ENCODE measurements around the gene UBLCP1.
A peak's percentile ranks its signal among the peaks of the same experiment; 100 is the strongest.
"Not testable (repeated sequence)": the region's sequence is repeated elsewhere in the genome, so short reads cannot be mapped to it uniquely, and the experiment has no call there.

The UBLCP1 gene

DNA sequence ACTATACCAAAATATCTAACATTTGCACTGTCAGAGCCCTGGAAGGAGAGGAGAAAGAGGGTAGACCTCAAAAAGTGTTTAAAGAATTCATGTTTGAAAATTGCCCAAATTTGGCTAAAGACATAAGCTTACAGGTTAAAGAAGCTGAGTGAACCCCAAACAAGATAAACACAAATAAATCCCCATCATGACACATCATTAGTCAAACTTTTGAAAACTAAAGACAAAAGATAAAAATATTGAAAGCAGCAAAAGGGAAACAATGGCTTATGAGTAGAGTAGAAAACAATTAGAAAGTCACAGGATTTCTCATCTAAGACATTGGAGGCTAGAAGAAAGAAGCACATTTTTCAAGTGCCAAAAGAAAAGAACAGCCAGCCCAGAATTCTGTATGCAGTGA lies 6.1 kb upstream of the UBLCP1 start:
- DNase-seq: no peak

DNA sequence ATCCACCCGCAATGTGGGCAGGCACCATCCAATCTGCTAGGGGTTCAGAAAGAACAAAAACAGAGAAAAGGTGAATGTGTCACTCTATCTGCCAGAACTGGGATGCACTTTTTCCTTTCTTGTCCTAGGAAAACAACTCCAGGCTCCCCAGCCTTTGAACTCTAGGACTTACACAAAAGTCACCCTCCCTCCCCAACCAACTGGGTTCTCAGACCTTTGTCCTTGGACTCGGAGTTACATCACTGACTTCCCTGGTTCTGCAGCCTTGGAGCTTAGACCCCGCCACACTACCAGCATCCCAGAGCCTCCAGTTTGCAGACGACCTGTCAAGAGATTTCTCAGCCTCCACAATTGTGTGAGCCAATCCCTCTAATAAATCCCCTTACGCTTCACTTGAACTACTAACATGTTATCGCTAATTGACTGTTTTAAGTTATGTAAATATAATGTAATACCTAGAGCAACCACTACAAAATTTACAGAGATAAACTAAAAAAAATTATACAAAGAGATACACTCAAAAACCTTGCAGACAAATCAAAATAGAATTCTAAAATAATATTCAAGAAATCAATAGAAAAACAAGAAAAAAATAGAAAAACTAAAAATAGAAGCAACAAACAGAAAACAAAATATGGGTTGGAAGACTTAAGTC lies 5.3 kb upstream of the UBLCP1 start:
- no peak for DNase-seq

DNA sequence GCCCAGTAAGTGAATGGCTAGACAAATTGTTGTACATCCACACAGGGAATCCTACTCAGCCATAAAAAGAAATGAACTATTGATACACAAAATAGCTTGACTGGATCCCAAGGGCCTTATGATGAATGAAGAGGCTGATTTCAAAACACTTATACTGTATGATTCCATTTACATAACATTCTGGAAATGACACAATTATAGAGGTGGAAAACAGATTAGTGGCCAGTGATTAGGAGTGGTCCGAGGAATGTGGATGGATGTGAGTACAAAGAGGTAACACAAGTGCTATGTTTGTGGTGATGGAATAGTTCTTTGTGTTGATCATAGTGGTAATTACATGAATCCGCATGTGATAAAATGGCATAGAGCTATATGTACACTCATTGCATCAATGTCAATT lies 4.7 kb upstream of the UBLCP1 start:
- no peak for DNase-seq

DNA sequence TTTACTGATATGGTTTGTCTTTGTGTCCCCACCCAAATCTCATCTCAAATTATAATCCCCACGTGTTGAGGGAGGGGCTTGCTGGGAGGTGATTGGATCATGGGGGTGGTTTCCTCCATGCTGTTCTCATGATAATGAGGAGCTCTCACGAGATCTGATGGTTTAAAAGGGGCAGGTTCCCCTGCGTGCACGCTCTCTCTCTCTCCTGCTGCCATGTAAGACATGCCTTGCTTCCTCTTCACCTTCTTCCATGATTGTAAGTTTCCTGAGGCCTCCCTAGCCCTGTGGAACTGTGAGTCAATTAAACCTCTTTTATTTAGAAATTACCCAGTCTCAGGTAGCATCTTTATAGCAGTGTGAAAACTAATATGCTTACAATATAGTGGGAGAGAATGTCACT lies 2.9 kb upstream of the UBLCP1 start:
- DNase-seq: not testable (repeated sequence)

DNA sequence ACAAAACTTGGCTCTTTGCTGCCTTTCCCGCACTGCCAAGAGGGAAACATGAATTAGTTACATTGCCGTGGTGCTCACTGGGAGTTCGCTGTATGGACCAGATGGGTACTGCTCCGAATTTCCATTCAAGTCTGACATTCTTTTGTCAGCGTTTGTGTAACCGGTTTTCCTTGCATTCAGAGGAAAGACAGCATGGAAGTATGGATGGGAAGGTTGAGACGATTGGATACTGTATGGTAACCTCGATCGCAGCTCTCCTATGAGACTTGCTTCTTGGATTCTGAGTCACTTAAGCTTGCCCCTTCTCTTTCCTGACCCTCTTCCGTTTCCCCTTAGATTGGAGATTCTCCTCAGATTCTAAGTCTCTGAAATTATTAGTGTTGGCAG lies 625 bp upstream of the UBLCP1 start:
- peak; percentile 11 to 19 for DNase-seq

DNA sequence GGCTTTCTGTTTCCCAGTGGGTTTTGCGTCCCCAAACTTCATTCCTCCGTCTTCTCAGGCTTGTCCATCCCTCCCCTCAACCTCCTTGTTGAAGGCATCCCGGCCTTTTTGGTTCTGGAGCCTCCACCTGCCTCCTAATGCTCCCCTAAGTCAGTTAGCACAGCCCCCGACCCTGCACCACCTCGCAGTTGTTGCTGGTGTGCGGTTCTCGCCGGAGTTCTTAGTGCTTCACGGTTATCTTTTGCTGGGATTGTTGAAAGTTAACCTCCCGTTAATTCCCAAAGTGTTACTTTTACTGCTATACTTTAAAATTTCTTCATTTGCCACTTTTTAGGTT lies 447 bp downstream of the UBLCP1 start:
- DNase-seq: no peak

DNA sequence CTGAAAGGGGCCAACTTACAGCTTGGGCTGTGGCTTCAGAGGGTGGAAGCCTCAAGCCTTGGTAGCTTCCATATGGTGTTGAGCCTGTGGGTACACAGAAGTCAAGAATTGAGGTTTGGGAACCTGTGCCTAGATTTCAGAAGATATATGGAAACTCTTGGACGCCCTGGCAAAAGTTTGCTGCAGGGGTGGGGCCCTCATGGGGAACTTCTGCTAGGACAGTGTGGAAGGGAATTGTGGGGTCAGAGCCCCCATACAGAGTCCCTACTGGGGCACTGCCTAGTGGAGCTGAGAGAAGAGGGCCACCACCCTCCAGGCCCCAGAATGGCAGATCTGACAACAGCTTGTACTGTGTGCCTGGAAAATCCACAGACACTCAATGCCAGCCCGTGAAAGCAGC lies 3.7 kb downstream of the UBLCP1 start:
- not testable (repeated sequence) for DNase-seq

DNA sequence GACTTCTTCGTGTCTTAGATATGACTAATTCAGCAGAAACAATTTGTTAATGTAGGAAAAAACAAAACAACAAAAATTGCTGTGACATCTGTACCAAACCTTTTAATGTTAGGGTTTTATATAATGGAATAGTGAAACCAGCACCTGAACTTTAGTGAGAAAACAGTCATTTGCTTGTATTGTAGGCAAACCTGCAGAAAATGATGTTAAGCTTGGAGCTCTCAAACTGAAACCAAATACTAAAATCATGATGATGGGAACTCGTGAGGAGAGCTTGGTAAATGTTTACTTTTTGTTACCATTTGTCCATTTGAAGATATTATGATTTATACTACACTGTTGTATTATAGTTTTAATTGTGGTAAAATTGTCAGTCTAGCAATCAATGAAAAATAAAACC lies 6.6 kb downstream of the UBLCP1 start:
- DNase-seq: no peak

DNA sequence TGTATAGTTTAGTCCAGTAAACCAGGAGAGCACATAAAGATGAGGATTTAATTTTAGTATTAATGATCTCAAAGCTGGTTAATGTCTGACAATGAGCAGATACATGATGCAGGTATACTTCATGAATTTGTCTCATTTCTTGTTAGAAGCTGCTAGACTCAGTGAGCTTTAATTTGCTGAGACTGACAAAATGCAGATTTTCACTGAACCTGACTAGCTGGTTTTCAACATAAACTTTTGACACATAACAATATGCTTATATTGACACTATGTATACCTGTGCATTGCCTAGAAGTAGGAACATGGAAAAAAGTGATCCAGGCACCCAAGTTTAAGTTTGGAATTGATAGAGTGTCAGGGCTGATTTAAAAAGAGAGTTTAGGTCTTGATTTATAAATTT lies 10.8 kb downstream of the UBLCP1 start:
- DNase-seq: no peak

DNA sequence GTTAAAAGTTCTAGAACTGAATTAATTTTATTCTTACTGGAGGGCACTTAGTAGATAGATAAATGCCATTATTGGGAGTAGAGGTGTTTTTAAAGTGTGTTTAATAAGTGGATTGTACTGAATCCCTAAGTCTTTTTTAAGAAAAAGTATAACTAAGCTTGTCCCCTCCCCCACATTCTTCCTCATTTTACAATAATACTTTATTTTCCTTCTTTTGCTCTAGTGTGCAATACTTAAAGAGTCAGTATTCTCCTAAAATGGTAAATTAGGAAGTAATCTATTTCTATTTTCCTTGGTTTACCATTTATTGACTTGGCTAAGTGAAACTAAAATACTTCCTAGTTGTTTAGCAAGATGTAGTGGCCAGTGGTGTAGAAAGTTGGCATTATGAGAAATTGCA lies 11.6 kb downstream of the UBLCP1 start:
- no peak for DNase-seq

DNA sequence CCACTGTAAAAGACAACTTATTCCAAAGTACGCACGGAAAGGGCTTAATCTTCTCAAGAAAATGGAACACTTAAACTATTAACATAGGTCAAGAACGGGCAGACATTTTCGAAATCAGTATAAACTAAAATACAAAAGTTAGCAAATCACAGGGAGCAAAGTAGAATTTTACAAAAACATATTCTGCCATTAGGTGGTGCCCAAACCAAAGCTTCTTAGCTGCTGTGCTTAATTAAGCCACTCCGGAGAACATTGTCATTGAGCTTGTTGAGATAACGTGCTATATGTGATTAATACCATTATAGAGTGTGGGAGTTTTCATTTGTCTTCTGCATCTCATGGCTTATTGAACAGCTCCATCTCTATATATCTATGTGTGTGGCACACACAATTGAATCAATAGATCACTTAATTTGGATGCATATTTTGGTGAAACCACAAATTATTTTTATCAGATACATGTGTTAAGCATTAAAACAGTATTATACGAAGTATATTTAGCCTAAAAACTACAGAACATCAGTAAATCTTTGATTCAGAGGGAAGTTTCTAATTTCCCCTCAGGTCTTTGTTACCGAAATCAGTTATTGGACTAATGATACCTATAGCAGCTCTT lies 23.4 kb downstream of the UBLCP1 start:
- peak in 1 of 2 experiments; percentile 9 for DNase-seq

DNA sequence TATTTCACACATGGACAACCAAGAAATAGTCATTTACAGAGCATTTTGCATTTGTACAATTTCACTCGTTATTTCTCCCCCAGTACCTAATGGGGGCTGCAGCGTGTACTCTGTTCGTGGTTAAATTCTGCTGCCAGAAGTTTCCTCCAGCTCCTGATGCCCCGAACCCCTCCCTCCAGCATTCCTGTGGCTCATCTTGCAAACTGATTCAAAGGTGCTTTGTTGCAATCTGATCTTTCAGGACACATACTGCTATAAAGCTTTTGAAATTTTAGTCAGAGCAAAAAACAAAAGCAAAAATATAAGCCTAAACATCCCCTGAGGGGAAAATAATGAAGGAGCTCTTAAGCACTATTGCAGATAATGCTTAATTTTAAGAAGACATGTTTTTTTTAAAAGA lies 27.7 kb downstream of the UBLCP1 start:
- no peak for DNase-seq

DNA sequence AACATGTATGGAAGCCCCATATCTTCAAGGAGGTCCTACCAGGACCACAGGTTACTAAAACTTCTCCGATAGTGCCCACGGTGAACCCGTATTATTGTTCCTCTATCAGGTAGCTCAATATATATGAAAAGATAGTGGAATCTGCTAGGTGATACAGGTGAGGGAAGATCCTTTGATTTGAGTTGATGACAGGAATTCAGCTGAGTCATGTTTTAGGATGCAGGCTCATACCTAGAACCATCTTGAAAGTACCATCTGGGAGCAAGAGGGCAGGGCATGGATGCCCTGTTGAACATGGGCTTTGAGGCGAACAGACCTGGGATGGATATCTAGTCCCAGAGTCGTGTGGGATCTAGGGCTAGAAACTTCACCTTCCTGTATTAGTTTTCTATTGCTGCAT lies 31.8 kb downstream of the UBLCP1 start:
- DNase-seq: no peak

DNA sequence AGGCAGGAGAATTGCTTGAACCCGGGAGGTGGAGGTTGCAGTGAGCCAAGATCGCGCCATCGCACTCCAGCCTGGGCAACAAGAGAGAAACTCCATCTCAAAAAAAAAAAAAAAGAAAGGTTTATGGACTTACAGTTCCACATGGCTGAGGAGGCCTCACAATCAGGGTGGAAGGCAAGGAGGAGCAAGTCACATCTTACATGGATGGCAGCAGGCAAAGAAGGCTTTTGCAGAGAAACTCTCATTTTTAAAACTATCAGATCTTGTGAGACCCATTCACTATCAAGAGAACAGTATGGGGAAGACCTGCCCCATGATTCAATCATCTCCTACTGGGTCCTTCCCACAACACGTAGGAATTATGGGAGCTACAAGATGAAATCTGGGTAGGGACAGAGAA lies 34.2 kb downstream of the UBLCP1 start:
- DNase-seq: not testable (repeated sequence)

DNA sequence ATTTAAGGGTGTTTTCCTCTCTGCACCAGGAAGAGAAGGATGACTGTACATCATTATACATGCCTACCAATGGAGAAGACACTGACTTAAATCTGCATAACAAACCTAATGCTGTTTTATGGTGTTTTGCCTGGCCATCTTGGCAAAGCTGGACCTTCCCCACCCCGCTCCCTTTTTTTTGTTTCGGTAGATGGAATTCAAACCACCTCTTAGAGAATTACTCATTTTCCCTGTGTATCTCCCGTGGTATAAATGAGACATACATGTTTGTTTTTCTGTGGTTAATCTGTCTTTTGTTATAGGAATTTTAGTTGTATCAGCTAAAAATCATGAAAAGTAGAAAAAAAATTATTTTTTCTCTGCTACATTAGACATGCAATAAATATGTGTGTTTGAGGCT lies 38.4 kb downstream of the UBLCP1 start:
- no peak for DNase-seq

DNA sequence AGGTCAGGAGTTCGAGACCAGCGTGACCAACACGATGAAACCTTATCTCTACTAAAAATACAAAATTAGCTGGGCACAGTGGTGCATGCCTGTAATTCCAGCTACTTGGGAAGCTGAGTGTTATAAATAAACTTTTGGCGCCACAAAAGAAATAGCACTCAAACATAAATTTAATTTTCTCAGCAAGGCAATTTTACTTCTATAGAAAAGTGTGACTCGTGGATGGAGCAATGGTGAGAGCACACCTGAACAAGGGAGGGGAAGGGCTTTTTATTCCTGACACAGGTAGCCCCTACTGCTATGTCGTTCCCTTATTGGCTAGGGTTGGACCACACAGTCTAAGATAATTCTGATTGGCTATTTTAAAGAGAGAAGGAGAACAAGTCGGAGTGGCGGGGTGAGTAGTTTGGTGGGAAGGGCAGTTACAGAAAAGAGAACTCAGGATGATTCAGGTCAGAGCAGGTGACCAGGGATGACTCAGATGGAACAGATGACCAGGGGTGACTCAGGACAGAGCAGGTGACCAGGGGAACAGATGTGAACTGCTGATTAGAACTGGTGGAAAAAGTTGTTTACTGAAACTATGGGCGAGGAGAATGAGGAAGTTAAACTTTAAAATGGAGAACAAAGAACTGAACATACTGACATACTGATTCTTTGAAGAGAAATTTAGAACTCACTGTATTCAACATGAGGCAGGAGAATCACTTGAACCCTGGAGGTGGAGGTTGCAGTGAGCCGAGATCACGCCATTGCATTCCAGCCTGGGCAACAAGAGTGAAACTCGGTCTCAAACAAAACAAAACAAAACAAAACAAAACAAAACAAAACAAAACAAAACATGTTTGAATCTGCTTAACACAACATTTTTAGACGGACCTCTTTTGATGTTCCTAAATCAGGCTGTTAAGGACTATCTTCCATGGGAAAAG lies 39.1 kb downstream of the UBLCP1 start:
- DNase-seq: not testable (repeated sequence)

DNA sequence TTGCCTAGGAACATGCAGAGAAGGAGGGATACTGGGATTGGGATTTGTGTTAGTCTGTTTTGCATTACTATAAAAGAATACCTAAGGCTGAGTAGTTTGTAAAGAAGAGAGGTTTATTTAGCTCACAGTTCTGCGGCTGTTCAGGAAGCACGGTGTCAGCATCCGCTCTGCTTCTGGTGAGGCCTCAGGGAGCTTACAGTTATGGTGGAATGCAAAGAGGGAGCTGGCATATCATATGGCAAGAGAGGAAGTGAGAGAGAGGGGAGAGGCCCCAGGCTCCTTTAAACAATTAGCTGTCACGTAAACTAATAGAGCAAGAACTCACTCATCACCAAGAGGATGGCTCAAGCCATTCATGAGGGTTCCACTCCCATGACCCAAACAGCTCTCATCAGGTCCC lies 40.2 kb downstream of the UBLCP1 start:
- DNase-seq: no peak

DNA sequence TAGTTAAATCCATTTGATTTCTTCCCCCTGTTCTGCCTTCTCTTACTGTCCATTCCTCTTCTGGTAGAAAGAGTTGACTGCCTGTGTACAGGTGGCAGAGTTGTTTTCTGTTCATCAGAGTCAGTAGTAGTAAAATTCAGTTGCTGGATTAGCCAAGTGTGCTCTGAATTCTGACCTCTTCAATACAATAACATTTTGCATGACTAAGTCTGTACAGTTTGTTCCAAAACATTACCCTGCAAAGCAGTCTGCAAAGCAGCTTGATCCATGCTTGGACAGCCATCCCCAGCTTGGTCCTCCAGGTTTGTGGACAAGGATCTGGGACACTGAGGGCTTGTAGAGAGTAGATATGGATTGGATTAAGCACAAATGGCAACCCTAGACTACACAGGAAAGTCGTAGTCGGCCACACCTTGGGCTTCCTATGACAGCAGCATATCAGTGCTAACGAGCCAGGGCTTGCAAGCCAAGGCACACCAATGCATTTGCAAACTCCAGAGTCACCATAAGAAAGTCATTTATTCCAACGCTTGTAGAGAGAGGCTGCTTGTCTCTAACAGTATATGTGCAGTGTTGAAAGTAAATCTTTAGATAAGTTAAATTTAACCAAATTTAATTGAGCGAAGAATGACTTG lies 42.0 kb downstream of the UBLCP1 start:
- no peak for DNase-seq

DNA sequence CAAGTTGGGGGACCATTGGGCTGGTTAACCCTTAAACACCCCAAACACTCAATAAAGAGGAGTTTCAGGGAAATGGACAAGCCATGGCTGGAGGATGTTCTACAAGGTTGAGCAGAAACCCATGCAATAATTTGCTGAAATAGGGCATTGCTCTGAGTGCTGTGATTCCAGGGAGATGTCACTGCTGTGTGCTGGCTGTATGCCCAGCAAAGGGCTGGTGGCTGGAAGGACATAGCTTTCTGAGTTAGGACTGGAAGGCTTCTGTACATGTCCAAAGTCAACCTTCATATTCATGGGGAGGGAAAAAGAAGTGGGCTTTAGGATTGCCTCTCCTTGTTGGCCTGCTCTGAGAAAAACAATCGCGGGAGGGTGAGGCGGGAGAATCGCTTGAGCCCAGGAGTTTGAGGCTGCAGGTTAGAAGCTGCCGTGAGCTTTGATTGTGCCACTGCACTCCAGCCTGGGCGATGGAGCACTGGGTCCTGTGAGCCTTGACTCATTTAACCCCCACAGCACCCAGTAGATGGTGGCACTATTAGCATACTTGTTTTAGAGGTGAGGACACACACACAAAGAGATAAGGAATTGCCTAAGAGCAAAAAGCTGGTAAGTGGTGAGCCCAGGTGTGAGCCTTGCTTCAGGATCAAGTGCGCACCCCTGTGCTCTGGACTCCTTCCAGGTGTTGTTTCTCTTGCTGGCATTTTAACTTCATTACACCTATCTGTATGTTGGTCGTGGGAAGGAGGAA lies 46.8 kb downstream of the UBLCP1 start:
- peak in 1 of 2 experiments; percentile 12 for DNase-seq

DNA sequence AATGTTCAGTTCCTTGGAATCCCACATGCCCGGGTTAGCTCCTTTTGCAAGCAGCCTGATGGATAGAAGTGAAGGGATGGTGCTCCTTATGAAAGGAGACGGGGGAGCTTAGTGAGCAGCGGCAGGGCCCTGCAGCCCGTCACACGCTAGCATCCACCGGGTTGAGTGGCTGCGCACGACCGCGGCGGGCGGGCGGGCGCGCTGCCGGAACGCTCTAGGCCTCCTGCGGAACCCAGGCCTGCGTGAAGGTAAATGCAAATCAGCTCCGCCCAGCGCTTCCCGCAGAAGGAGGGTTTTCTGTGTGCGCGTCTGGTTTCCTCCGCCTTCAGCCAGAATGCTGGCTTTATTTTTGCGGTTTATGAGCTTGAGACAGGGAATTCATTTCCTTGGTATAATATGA lies 47.4 kb downstream of the UBLCP1 start:
- DNase-seq: no peak

DNA sequence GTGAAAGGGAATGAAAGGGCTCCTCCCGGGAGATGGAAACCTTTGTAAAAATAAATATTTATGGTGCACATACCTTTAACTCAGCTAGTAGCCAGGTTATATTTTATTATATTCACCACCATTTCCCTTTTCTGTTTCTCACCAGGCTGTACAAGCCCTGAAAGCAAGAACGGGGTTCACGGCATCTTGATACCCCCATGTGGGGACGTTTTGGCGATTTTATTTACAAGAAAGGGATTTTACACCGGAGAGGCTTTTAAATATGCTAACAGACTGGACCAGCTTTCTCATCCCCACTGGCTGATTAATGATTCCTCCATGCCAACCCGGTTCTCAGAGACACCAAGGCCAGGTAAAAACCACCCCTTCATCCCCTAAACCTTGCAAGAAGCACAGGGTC lies 48.0 kb downstream of the UBLCP1 start:
- DNase-seq: no peak

DNA sequence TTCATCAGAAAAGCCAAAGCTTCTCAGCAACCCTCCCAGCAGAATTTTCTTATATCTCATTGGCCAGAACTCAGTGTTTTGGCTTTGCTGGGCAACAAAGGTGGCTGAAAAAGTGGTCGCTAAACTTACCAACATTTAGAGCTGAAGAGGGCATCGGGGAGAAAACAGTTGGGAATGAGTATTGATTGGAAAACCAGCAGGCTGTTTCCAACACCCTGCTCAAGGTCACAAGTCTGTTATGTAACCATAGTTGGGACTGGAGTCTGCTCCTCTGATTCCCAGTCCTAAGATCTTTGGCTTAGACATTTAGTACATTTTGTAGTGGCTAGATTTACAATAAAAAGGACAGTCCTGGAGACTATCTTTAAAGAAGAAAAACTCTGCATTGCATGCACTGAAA lies 50.1 kb downstream of the UBLCP1 start:
- no peak for DNase-seq
